ENCODE data around the gene TBL2.
"Not testable (repeated sequence)": the region's sequence is repeated elsewhere in the genome, so short reads cannot be mapped to it uniquely, and the experiment has no call there.

TBL2 gene

DNA sequence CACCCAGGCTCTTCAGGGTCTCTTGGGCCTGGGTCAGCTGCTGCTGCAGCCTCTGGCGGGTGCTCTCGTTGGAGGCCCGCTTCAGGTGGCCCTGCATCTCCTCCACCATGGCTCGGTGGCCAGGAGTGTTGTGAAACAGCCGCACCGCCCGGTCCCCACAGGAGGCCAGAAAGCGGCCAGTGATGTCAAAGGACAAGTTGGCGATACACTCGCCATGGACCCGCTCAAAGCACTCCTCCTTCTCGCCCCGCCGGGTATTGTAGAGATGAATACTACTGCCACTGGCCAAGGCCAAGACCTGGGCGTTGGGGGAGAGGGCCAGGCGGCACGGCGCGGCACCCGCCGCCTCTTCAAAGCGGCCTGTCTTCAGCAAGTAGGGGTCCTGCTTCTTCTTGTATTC, 7.9 kb downstream of the TBL2 start:
- DNase-seq (ENCODE audit: low read depth in 2 of 2): no peak

DNA sequence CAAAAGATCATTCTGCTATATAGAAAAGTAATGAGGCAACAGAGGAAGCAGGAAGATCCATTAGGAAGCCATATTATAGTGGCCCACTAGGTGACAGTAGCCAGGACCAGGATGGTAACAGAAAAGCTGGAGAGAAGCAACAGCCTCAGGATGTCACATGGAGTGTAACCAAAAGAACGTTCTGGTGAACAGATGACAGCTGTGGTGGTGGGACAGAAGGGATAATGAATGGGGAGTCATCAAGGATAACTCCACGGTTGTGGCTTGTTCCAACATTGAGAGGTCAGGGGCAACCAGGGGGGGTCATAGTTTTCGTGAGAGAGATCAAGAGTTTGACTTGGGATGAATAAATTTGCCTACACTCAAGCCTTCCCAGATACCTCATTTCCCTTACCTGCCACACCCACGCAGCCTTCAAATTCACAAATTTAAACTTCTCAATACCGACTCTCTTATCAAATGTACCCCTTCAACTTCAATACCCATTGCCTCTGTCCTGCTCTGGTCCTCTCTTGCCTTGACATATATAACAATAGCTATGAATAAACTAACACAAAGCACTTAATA, 9.3 kb downstream of the TBL2 start:
- no peak for DNase-seq (ENCODE audit: low read depth in 2 of 2)

DNA sequence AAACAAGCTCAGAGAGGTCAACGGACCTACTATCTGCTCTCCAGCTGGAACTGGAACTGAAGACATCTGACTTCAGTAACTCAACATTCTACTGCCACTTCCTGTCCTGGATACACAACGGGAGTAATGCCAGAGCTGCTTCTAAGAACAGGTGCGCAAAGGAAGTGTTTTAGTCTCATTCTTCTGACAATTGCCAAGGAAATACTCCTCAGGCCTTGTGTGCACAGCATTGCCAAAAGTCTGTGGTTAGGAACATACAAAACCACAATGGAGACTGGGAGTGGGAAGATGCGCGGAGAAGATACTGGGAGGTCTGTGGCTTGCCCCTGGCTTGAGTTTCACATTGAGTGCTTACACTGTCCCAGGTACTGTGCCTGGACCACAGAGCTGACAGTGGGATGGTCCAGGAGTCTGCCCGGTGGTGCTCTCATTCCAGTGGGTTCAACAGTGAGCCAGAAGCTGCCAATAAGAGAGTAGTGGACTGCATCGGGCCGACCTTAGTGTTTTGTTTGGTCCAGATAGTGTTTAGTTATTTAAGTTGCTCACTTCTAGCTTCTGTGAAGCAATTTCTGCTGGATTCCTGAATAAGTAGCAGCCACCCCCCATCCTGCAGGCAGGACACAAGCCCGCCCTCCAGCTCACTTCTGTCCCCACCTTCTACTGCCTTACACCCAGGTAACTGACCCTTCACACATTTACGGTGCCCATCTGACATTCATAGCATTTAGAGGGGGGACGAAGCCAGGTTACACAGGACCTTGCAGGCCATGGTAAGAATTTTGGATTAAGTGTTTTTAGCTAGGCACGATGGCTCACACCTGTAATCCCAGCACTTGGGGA, 10.3 kb downstream of the TBL2 start:
- DNase-seq (ENCODE audit: low read depth in 2 of 2): no peak

DNA sequence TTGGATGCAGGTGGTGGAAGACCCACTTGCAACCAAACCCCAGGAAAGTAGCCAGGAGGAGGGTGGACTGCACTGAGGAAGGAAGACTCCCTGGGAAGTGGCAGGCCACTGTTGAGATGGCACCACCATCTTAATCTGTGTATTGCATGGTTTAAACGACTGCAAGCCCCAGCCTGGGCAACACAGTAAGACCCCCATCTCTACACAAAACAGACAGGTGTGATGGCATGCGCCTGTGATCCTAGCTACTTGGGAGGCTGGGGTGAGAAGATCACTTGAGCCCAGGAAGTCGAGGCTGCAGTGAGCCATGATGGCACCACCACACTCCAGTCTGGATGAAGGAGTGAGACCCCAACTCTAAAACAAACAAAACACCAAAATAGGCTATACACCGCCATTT, 11.2 kb downstream of the TBL2 start:
- no peak for DNase-seq (ENCODE audit: low read depth in 2 of 2)

DNA sequence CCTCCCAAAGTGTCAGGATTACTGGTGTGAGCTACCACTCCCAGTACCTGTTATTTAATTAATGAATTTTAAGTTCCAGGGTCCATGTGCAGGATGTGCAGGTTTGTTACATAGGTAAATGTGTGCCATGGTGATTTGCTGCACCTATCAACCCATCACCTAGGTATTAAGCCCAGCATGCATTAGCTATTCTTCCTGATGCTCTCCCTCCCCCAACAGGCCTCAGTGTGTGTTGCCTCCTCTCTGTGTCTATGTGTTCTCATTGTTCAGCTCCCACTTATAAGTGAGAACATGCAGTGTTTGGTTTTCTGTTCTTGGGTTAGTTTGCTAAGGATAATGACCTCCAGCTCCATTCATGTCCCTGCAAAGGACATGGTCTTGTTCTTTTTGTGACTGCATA, 11.9 kb downstream of the TBL2 start:
- DNase-seq (ENCODE audit: low read depth in 2 of 2): not testable (repeated sequence)

DNA sequence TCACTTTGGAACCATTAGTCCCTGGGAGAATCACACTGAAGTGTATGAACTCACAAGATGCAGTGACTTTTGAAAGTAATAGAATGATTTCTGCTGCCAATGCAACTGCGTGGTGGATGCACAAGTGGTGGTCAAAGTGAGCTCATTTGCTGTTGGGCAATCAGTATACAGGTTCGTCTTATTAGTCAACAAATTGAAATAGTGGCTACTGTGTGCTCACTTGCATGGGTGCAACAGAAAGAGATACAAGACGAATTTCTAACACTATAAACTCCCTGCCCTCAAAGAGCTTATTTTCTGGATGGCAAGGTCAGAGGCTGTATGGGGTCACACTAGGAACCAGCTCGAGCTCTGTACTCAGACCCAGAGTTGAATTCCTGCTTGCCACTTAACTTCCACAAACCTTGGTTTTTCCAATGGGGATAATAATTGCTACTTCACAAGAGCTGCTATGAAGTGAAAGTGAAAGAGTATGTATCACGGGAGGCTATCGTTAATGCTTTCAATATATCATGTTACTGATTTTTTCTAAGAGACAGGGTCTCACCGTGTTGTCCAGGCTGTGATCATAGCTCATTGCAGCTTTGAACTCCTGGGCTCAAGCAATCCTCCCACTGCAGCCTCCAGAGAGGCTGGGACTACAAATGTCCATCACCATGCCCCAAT, 12.6 kb downstream of the TBL2 start:
- DNase-seq (ENCODE audit: low read depth in 2 of 2): no peak

DNA sequence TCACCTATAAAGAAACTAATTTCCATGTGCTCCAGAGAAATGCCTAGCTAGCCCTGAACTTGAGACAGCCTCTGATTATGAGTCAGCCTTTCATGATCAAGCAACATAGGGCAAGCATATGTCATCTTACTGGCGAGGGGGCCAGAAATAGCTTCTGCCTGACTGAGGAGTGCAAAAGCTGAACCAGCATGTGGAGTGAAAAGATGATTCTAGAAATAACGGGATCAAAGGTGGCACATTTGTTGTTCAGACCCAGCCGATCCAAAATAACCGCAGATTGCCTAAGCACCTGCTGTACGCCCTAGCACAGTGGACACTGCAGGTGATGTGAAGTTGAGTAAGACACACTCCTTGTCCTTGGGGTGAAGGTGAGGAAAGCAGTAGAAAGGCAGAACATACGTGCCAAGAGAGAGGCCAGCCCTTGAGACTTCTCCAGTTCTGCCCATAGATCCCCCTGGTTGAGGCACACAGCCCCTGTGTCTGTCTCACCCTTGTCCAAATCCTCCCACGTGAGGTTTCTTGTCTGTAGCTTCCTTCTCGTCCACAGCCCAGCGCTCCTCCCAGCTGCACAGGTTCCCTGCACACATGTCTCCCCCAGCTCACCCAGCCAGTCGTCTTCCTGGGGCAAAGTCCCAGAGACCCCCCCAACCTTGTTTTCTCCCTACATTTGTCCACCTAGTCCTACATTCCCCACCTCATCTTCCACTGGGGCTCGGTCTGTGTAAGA, 18.1 kb downstream of the TBL2 start:
- no peak for DNase-seq (ENCODE audit: low read depth in 2 of 2)

DNA sequence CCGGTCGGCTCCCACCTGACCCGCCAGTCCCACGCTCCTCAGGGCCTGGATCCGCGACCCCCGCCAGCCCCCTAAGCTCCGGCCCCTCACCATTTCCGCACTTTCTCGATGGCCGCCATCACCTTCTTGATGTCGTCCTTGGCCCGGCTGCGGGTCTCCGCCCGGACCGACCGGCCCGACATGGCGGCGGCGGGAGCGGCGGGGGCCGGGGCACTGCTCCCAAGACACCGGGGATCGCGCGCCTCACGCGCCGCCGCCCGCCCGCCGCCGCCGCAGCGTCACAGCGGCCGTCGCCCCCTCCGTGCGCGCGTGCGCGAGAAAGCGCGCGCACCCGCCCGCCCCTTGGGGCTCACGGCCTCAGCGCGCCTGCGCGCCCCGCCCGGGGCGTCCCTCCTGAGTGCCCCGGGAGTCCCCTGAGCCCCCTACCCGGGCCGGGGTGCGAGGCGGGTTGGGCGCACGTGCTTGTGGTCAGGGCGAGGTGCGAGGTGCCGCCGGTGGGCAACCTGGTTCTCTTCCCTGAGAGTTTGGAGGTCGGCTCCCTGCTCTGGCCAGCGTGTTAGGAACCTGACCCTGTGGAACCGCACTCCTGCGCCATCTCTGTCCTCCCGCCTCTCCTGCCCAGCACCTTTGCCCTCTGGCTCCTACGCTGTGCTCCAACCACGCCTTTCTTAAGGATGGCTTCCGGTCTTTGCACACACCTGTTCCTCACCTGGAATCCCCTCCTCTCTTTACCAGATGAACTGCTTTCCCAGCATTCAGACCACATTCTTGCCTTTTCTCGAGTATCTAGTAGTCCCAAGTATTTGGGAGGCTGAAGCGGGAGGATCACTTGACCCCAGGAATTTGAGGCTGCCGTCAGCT, 20.8 kb downstream of the TBL2 start, which contains the start of gene BCL7B:
Gene BCL7B (minus strand): TSS at position 294 of the 861 bp plus-strand sequence. CDS start 112 bp downstream, at position 182.
- DNase-seq (ENCODE audit: low read depth in 2 of 2): peak; percentile 47 to 61

DNA sequence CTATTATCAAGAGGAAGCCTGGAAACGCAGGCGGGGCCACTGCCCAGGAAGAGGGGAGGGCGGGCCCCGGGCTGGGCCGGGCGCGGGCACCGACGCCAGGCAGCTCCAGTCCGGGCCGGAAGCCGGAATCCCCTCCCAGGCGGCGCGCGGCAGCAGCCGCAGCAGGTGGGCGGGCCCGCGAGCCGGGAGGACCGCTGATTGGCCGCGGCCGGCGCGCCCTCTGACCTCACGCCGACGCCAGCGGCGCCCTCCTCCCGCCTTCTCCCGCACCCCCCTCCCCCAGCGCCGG, 21.3 kb downstream of the TBL2 start:
- DNase-seq (ENCODE audit: low read depth in 2 of 2): peak; percentile 78 to 85

DNA sequence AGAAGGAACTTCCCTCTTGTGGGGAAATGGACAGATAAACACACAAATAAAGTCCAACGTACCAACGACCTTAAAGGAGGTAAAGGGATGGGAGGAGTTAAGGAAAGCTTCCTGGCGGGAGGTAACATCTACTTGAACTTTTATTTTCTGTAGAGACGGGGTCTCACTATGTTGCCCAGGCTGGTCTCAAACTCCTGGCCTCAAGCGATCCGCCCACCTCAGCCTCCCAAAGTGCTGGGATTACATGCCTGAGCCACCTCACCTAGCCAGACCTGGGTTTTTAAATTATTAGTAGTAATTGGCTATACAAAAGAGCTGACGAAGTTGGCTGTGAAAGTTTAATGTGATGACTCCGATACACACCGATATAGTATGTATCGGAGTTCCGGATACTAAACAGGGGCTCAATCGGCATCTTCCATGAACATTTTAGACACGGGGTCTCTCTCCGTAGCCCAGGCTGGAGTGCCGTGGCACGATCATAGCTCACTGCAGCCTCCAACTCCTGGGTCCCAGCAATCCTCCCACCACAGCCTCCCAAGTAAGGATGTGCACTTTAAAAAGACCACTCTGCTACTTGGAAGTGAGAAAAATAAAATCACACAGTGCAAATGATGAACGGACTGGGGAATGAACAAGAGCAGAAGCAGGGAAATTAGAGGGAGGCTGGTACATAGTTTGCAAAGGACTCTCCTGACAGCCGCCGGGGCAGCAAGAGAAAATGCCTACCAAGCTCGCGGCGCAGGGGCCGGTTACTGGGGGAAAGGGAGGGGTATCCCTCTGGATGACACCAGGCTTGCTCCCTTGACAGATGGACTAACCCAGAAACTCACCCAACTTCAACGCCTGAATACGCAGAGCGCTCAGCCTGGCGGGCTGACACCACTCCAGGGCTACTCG, 21.9 kb downstream of the TBL2 start:
- DNase-seq (ENCODE audit: low read depth in 2 of 2): no peak

DNA sequence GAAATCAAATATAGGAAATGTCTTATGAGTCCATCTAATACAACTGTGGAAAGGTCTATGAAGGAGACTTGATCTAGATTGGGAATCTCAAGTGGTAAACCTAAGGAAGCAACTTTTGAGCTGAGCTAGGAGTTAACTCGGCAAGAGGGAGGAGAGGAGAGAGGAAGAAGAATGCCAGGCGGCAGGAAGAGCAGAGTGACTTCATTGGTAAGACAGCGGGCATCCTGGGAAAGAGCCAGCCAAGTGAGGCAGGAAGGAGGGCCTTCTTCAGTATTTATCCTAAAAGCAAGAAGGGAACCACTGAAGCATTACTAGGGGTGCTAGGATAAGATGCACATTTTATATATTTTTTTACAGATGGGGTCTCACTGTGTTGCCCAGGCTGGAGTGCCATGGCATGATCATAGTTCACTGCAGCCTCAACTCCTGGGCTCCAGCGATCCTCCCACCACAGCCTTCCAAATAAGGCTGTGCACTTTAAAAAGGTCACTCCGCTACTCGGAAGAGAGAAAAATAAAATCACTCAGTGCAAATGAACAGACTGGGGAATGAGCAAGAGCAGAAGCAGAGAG, 22.9 kb downstream of the TBL2 start:
- DNase-seq (ENCODE audit: low read depth in 2 of 2): no peak

DNA sequence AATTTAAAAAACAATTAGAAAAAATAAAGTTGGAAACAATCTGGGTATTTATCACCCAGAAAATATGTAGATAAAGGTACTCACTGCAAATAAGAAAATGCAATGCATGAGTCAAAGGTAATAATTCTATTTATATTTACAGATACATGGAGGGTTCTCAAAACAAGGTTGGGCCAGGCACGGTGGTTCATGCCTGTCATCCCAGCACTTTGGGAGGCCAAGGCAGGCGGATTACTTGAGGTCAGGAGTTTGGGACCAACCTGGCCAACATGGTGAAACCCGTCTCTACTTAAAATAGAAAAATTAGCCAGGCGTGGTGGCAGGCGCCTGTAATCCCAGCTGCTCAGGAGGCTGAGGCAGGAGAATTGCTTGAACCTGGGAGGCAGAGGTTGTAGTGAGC, 28.3 kb downstream of the TBL2 start:
- DNase-seq (ENCODE audit: low read depth in 2 of 2): not testable (repeated sequence)

DNA sequence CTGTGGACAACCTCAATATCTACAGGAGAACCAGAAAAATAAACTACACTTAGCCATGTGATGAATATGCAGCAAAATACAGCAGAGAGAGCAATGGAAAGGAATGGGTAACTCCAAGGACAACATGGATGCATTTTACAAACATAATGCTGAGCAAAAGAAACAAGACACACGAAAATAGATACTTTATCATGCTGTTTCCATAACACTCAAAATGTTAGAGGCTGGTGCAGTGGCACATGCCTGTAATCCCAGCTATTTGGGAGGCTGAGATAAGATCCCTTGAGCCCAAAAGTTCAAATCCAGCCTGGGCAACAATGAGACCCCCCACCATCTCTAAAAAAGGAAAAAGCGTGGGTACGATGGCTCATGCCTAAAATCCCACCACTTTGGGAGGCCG, 29.2 kb downstream of the TBL2 start:
- DNase-seq (ENCODE audit: low read depth in 2 of 2): no peak

DNA sequence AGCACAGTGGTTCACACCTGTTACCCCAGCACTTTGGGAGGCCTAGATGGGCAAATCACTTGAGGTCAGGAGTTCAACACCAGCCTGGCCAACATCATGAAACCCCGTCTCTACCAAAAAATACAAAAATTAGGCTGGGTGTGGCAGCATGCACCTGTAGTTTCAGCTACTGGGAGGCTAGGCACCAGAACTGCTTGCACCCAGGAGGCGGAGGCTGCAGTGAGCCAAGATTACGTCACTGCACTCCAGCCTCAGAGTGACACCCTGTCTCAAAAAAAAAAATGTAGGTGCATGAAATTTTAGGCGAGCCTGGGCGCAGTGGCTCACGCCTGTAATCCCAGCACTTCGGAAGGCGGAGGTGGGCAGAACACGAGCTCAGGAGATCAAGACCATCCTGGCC, 30.5 kb downstream of the TBL2 start:
- DNase-seq (ENCODE audit: low read depth in 2 of 2): no peak

DNA sequence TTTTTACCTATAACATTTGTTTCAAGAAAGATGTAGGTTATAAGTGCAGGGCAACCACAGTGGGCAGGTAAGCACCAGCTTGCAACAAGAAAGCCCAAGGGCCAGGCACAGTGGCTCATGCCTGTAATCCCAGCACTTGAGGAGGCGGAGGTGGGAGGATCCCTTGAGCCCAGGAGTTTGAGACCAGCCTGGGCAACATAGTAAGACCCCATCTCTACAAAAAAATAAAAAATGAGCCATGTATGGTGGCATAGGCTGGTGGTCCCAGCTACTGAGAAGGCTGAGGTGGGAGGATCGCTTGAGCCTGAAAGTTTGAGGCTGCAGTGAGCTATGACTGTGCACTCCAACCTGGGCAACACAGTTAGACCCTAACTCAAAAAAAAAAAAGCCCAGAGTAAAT, 33.7 kb downstream of the TBL2 start:
- no peak for DNase-seq (ENCODE audit: low read depth in 2 of 2)

DNA sequence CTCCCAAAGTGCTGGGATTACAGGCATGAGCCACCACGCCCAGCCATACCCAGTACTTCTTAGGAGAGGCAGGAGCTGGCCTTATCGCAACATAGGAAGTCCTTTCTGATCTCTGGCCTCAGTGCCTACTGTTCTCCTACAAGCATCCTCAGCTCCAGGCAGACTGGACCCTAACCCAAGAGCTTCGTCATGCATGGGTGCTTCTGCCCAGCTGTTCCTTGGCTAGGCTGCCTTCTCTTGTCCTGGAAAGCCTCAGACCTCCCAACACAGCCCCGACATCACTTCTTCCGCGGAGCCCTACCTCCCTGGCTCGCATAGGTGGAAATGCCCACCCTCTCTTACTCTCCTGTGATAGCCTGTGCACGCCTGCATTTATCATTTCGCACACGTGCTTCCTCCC, 36.7 kb downstream of the TBL2 start:
- DNase-seq (ENCODE audit: low read depth in 2 of 2): no peak

DNA sequence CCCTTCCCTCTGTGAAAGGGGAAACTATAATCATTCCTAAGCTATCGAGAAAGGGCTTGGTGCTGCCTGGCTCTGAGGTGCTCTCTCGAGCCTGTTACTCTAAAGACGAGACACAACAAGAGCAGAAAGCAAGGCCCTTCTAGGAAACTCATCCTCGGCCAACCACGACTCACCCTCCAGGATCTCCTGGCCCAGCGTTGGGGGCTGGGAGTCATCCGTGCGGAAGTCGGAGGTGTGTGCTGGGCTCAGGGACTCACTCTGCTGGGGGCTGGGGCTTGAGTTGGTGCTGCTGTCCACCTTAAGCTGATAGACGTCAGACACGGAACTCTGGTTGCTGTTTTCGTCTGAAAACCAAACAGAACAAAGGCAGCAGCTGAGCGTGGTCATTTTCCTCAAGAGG, 38.7 kb downstream of the TBL2 start:
- DNase-seq (ENCODE audit: low read depth in 2 of 2): no peak

DNA sequence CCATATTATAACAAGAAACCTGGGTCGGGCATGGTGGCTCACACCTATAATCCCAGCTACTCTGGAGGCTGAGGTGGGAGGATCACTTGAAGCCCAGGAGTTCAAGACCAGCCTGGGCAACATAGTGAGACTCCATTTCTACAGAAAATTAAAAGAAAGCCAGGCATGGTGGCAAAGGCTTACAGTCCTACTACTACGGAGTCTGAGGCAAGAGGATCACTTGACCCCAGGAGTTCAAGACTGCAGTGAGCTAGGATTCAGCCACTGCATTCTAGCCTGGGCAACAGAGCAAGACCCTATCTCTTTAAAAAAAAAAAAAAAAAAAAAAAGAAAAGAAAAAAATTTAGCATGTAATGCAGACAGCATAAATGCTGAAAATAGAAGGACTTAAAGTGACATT, 39.9 kb downstream of the TBL2 start:
- DNase-seq (ENCODE audit: low read depth in 2 of 2): not testable (repeated sequence)

DNA sequence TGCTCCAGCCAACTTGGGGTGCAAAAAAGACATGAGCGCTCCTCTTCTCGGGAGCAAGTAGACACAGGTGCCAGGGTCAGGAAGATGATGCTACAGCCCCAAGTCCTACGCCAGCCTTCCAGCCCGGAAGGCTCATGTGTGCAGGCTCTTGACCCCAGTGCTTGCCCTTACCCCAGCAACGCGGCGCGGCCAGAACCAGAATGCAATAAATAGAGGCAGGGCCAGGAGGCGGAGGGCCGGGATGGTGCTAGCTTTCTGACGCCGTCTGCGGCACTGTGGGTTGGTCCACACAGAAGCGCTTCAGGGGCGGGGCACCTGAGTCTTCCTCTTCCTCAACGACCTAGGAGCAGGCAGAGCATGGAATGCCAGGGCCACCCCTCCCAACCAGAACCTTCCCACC, 41.3 kb downstream of the TBL2 start:
- DNase-seq (ENCODE audit: low read depth in 2 of 2): no peak

DNA sequence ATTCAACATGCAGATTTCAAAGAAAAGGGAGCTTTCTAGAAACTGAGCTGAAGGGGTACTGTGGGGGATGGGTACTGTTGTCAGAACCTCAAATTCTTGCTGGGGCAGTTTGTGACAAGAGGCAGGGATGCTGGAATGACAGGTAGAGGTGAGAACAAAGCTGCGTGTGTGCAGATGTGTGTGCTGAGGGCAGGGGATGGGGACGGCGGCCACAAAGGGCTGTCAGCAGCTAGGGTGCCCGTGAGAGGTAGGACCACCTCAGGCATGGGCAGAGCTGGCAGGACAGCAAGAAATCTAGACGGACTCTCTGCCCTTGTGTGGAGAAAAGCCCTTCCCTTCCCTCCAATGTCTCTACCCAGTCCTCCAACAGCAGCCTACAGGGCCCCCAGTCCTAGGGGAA, 41.9 kb downstream of the TBL2 start:
- no peak for DNase-seq (ENCODE audit: low read depth in 2 of 2)

Measured in stimulated activated CD8-positive, alpha-beta memory T cell treated with anti-CD3 and anti-CD28 coated beads, Interleukin-2, amount 100 ng/mL, for 1 hour (primary cell).